Measurements from ENCODE around the gene FCGR3A.
"Not testable (repeated sequence)": the region's sequence is repeated elsewhere in the genome, so short reads cannot be mapped to it uniquely, and the experiment has no call there.

The FCGR3A gene

DNA sequence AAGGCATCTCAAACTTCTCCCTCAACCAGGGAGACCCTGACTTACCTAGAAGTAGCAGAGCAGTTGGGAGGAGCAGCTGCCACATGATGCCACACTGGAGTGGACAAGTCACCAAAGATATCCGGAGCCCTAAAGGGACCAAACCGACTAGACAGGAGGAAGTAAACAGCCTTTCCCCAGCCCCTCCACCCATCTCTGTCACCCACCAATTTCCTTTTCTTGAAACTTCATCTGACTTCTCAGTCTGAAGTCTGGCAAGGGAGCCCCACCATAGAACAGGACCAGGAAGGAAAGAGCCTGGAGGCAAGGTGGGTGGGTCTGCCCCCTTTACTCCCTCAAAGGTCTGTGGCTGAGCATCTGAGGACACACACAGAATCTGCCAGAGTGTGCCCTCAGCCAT lies at the start of gene FCGR3A:
FCGR3A (minus strand) TSS at position 167 of the 400 bp plus-strand sequence; CDS start at position 85, 82 bp downstream.
- DNase-seq = peak; percentile 70

DNA sequence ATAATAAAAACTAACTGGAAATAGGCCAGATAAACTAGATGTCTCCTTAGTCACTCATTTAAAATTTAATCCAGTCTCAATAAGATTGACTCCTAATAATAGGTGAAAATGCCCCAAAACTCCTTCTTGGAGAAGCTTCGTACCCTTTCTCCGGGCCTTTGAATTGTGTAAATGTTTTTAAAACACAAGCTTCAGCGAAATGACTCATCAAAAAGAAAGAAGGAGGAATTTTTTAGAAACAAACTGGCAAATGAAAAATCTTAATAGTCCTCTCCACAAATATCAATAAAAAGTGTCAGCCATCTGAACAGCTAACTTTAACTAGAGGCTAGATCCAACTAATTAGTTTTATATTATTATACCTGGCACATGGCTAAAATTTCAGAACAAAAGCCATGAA lies 47.5 kb upstream of the FCGR3A start:
- DNase-seq = not testable (repeated sequence)

DNA sequence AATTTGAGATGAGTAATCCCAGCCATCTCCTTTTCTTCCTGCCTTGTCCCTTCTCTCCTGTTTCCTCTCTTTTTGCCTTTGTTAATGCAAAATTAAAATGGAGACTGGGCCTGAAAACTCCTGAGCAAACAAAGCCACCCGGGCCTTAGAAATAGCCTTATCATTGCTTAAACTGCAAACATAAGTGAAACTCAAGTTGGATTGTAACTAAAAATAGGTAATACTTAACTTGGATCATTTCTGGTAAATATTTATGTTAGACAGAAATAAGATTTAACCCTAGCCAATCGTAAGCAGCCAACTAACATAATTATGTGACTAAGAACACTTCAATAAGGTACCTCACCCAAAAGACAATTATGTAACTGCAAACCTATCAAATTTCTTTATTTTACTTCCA lies 46.0 kb upstream of the FCGR3A start:
- not testable (repeated sequence) for DNase-seq

DNA sequence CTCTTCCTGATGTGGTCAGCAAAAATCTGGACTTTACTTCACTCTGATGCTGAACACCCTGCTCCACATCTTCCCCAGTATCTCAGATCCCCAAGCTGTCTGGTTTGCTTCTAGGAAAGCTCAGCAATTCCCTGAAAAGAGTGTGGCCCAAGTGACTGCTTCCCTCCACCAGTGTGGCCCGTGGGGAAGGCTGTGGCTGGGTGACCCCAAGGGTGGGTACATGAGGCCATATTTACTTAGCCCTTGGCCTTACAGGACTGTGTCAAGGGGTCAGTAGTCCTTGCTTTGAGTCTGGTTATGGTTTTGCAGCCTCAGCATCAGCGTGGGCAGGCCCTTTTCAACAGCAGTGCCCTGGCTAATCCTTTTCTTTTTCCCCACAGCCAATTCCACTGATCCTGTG lies 45.6 kb upstream of the FCGR3A start:
- not testable (repeated sequence) for DNase-seq

DNA sequence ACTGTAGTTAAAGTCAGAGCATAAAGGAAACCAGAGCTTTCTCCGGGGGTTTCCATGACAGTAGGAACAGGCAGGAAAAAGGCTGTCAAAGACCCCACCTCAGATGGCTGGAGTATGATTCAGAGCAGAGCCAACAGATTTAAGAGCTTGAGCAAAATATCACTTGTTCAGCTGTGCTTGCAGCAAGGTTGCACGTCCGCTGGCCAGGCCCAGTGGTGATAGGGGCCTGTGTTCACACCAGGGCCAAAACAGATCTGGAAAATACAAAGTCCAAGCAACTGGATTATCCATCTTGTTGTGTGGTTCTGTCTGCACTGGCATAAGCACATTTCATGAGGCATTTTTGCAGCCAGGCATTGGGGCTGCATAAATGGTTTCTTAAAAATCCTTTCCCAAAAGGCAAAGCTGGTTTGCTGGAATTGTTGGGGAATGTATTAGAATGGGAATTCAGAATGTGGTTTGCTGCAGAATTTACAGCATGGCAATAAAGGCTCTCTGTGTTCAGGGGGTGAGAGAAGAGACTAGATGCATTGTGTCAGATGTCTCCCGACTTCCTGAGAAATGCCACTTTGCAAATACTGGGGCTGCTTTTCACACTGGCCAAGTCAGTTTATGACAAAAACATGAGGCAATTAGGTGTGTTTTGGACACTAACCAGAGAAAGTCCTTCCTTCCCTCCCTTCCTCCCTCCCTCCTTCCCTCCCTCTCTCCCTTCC lies 44.8 kb upstream of the FCGR3A start:
- not testable (repeated sequence) for DNase-seq

DNA sequence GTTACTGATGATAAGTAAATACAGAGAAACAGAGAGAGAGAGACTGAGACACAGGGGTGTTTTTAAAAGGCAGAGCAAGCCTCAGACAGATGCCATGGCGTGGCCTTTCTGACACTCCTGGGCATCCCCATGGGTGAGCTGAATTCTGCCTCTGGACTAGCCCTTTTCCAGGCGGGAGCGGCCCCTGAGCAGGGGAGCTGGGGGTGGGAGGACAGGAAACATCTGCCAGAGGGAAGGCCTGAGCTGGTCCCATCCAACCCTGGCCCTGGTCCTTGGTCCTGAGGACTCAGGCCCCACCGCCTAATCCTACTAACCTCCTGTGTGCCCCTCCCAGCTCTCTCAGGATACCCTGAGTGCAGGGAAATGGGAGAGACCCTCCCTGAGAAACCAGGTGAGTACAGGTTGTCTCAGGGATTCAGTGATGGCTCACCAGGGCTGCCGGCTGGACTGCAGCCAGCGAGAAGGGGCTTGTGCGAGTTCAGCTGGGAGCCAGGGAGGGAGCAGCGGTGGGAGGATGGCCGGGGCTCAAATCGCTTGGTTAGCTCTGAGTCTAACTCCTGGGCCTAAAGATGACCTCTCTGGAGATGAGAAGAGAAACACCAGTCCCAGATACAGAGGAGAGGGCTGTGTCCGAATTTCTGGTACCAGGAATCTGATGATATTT lies 43.6 kb upstream of the FCGR3A start:
- not testable (repeated sequence) for DNase-seq

DNA sequence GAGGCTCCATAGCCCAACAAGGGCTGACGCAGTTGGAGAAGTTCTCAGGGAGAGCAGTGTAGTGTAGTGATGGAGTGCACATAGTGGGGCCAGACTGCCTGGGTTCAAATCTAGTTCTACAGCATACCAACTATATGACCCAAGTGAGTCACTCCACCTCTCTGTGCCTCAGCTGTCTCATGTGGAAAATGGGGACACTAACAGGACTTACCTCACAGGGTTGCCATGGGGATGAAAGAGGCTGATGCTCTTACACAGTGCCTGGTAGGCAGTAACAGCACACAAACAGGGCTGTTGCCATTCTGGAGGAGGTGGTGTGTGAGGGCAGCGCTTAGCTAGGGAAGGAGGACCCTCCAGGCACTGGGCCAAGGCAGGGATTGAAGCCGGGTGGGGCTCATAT lies 43.0 kb upstream of the FCGR3A start:
- DNase-seq = not testable (repeated sequence)

DNA sequence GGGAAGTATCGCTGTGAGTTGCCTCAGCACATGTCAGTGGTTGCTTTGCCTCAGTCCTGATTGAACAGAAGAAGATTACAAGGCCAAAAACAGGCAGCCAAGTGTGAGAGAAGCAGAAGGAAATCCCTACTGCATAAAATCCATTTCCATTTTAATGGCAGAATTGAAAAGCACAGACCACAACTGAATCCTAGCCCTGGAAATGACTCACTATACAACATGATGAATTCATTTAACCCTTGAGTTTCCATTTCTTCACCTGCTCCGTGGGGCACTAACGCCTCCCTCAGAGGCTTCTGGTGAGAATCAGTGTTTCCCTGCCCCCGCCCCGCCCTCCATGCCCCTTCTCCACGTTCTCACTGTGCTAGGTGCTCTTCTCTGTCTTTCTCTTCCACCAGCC lies 40.3 kb upstream of the FCGR3A start:
- DNase-seq = not testable (repeated sequence)

DNA sequence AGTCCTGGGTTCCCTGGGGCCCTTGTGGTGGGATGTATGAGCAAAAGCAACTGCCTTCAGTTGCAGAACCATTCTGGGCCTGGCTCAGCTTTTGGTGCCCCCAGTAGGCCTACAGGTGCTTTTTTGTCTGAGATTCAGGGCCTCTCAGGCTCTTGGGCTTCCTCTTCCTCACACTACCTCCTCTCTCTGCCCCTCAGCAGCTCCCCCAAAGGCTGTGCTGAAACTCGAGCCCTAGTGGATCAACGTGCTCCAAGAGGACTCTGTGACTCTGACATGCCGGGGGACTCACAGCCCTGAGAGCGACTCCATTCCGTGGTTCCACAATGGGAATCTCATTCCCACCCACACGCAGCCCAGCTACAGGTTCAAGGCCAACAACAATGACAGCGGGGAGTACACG lies 39.7 kb upstream of the FCGR3A start:
- not testable (repeated sequence) for DNase-seq

DNA sequence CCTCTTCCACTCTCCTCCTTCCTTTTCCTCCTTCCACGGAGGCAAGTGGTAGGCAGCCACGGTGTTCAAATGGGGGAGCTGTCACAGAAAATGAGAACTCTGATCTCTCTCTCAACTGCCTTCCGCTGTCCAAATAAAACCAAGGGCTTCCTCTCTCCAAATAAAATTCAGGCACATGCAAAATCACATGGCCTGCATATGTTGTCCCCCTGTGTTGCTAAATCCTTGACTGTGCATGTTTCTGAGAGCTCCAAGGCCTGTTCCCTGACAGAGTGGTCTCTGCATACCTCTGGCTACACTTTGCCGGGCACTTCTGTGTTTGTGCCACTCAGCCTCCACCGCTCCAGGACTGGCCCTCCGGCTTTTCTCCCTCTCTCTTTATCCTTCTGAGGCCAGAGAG lies 39.0 kb upstream of the FCGR3A start:
- DNase-seq = not testable (repeated sequence)

DNA sequence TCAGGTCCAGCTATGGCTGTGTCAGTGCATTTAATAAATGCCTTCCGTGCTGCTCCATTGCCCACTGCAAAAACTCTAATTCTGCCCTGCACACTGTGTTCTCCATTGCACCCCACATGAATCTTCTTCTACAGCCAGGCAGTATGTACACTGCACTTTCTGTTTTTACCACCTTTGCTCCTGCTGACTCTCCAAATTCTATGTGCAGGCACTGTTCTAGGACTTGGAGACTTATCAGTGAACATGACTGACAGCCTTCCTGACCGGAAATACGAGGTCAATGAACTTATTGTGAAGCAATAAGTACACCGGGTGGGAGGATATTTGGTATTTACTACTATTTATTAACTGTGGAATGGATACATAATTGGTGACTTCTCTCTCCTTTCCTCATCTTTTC lies 33.3 kb upstream of the FCGR3A start:
- DNase-seq = not testable (repeated sequence)

DNA sequence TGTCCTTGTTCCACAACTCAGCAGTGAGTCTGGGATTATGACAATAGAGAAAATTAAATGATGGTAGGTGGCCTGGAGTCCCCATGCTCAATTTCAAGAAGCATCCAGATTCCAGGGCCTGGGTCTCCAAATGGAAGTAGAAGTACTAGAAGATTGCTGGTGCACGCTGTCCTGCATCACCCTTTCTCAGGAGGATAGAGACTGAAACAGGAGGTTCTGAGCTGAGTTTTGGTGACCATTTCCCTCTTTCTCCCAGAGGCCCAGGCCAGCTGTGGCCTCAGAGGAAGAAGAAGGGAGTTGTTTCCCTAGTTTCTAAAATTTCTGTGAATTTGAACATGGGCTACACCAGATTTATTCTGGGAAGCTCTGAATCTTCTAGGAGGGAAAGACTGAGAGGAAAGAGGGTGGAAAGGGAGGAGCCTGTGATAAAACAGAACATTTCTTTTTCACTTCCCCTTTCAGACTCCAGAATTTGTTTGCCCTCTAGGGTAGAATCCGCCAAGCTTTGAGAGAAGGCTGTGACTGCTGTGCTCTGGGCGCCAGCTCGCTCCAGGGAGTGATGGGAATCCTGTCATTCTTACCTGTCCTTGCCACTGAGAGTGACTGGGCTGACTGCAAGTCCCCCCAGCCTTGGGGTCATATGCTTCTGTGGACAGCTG lies 31.4 kb upstream of the FCGR3A start:
- DNase-seq = not testable (repeated sequence)

DNA sequence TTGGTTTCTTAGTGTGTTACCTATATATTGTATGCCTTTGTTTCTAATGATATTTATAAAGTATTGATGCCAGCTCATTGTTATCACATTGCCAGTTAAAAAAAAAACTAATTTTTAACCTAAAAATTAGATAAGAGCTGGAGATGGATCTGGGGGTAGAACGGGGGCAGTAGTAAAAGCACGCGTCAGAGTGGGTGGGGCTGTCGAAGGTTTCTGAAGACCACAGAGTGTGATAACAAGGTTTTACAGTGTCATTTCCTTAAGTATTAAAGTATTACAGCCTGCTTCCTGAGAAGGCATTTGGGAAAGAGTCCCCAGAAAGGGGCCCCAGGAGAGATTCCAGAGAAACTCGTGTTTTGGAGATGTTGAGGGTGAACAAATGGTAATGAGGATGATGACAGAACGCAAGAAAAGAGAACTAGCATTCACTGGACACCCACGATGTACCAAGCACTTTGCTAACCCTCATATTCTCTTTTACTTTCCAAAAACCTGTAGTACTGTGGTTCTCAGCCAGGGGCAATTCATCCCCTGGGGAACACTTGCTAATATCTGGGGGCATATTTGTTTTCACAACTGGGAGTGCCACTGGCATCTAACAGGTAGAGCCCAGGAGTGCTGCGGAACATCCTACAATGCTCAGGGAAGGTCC lies 30.4 kb upstream of the FCGR3A start:
- DNase-seq = not testable (repeated sequence)

DNA sequence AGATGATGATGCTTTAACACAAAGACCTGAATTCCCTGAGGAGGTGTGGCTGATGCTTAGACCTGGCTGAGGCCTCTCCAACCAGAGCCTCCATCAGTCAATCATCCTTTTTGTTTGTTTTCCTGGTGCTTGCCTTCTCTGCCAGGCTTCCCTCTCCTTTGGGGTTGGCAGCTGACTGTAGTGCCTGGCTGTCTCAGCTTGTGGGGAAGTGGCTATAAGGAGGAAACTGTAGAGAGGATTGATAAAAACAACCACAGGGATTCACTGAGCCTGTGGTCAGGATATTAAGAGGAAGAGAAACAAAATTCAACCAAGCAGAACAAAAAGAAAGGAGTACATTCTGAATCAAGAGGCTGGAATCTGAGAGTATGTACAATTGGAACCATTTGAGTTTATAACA lies 27.1 kb upstream of the FCGR3A start:
- not testable (repeated sequence) for DNase-seq

DNA sequence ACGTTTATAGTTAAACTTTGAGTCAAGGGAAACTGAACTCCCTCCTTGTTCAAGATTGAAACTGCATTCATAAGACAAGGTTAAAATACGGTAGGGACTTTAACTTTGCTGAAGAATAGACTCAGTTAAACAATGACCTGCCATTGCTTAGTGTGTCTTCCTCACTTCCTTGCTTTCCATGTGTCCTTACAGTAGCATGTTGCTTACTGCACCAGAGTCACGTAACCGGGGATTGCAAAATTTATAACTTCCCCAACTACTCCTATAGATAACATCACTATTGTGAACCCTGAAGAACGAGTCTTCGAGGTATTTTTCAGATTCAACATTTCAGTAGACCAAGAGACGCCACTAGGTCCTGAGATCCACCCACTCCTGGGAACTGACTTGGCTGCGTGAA lies 22.1 kb upstream of the FCGR3A start:
- not testable (repeated sequence) for DNase-seq

DNA sequence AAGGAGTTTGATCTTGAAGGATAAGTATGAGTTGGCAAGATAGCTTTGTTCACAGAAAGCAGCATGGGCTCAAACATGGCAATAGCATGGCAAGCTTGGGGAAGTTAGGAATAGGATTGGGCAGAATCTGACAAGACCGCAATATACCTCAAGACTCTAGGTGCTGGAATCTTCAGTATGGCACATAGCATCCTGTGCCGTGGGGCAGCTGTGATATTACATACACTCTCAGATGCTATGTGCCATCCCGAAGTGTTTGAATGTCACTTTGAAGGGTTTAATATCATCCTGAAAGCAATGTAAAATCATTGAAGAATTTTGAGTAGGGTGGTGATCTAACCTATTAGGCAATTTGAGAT lies 17.0 kb upstream of the FCGR3A start:
- DNase-seq = not testable (repeated sequence)

DNA sequence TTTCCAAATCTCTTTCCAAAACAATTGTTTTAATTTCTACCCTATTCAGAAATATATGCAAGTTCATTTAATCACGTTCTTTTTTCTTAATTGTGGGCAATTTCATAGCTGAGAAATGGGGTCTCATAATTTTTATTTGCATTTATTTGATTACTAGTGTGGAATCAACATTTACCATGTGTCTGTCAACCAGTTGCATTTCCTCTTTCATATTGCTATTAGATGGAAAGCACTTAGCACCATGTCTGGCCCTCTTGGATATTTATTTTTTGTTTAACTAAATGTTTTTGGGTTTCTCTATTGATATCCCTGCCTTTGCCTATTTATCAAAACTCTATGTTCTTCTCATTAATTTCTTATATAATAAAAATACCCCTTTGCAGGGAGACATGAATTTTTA lies 13.9 kb upstream of the FCGR3A start:
- DNase-seq = not testable (repeated sequence)

DNA sequence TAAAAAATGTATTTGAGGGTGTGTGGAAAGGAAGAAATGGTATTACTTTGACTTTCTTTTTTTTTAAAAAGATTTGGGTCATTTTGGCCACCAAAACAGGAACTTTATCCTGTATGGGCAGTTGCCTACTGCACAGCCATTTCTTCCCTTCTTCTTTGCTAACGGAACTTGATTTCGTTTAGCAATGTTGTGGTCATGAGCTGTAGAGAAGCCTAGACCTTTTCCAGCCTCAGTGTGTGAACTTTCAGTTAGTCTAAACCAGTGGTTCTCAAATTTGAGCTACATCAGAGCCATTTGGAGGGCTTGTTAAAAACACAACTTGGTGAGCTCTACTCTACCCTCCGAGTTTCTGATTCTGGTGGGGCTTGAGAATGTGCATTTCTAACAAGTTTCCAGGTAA lies 12.8 kb upstream of the FCGR3A start:
- DNase-seq = peak; percentile 26

DNA sequence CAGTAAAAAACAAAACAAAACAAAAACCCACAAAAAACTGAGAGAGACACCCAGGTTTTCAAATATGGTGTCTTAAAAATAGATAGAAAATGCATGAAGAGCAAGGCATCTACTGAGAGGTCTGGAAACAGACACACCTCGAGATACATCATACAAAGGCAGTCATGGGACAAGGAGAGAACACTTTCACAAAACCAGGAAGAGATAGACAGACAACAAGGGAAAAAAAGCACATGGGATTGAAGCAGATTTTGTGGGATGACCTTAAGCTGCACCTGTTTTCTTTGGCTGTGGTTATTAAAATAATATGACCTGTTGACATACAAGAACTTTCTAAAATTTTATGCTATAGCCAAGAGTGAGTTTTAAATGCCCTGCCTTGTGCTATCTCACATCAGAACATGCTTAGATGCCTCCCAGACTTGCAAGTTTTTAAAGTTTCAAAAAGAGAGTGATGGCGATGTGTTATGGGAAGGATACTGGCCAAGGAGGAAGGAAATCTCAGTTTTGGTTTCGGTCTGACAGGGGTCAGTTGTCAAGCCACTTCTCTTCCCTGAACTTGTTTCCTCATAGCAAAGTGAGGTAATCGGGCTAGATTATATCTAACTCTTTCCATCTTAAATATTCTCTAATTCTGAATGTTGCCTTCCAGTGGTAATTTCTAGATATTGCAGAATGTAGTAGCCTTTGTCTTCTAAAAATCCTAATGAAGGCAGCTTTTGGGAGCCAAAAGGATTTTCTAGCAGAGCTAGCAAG lies 11.5 kb upstream of the FCGR3A start:
- DNase-seq = peak; percentile 100

DNA sequence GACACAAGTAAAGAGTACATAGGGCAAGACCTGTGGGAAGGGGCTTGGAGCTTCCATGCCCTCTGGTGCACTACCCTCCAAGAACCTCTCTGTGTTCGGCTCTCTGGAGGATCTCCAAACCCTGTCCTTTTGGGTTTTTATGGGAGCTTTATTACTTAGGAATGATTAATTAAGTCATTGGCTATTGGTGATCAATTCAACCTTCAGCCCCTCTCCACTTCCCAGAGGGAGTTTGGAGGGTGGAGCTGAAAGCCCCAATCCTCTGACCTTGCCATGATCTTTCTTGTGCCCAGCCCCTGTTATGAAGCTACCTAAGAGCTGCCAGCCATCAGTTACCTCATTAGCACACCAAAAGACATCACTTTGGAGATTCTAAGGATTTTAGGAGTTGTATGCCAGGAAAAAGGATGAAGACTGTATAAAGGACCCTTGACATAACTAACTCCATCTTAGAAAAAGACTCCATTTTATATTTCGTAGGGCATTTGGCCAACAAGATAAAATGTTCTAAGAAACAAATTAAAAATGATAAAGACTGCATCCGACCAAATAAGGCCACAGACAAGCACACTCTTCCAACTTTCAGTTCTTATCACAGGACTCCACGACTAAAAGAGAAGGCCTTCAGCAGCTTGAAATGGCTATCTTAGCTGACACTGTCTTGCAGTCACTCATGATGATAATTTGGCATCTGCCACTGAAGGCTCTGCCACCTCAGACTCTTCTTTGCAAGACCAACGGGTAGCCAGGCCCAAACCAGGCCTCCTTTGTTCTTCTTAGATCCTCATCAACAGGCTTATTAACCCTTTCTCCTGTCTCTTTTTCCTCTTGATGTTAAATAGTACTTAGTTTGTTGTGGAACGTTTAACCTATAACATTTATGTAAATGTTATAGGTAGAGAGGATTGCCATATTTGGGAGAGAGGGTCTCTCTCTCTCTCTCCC lies 8.2 kb upstream of the FCGR3A start:
- DNase-seq = not testable (repeated sequence)

DNA sequence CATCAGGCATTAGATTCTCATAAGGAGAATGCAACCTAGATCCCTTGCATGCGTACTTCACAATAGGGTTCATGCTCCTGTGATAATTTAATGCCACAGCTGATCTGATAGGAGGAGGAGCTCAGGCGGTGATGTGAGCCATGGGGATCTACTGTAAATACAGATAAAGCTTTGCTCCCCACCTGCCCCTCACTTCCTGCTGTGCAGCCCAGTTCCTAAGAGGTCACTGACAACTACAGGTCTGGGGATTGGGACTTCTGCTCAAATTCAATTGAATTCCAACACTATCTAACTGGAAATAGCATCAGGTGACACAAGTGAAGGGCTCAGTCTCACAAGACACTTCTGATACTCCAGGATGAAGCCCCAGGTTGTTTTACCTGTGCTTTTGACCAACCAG lies 7.4 kb upstream of the FCGR3A start:
- DNase-seq = not testable (repeated sequence)
